K562 (cell line): ENCODE measurements around the gene PRND. TPM values are rescaled to one million over a fixed set of nuclear protein-coding genes. Genes with fewer than 3 reads are reported as not detected.

Source experiments
- ATAC-seq: fragments of 200-7000 bp; cut with Tn5 transposase; 3 replicates; pipeline ENCODE4 v1.9.1; 2020; ENCODE audit warnings: moderate library complexity
- BruUV-seq: library from RNA; stranded (reverse); fragments of 400-500 nt; replicated peaks from 2 replicates; lab custom pipeline; 2021; lab: Mats Ljungman, UMichigan
- CTCF ChIA-PET: fragments of 300-600 bp; formaldehyde crosslinking; extraction: SDS; loops from one replicate; lab custom pipeline; 2021; ENCODE audit warnings: low intra/inter-chr PET ratio; lab: Yijun Ruan, JAX
- POLR2A ChIA-PET: fragments of 300-600, 350-650 bp; sonication (Branson Sonifier 250); formaldehyde crosslinking; extraction: SDS; loops from one replicate; lab custom pipeline; 2021; ENCODE audit warnings: antibody characterized with exemption, inconsistent platforms; lab: Yijun Ruan, JAX
- DNase-seq, 4 experiments: peaks; one replicate each; pipeline versions ENCODE4 v3.0.0 to v3.0.0-alpha.2; 2011 to 2018; ENCODE audit warnings: low spot score in 3 of 4, mixed read lengths in 3 of 4; ENCODE audit errors: extremely low read depth in 1 of 4
- FAIRE-seq: peaks from 2 replicates; lab custom pipeline; 2011; peaks lifted over from hg19 to GRCh38; lab: Jason Lieb, UNC
- H2AFZ ChIP-seq: 2 replicates; pipeline ENCODE4 v1.6.0; 2011; ENCODE audit warnings: low read depth, low read length, control low read depth, inconsistent platforms
- H3K27ac ChIP-seq: fragments of 200-600 bp; 3 replicates; pipeline ENCODE4 v1.8.0; 2011; ENCODE audit warnings: low read depth, mild to moderate bottlenecking, control low read depth, inconsistent platforms, low read length, moderate library complexity, mixed read lengths; ENCODE audit errors: extremely low read depth
- H3K27me3 ChIP-seq, 2 experiments: fragments of 300-600 bp in 1 of 2; 2 replicates in 1 of 2; 3 replicates in 1 of 2; pipeline versions ENCODE4 v1.6.0 to v1.8.0; 2011; ENCODE audit warnings: inconsistent platforms in 2 of 2, low read length in 2 of 2, mild to moderate bottlenecking in 1 of 2, mixed read lengths in 1 of 2, moderate library complexity in 1 of 2; ENCODE audit not compliant: control insufficient read depth in 2 of 2, insufficient read depth in 2 of 2
- H3K36me3 ChIP-seq: fragments of 300-600 bp; 3 replicates; pipeline ENCODE4 v1.8.0; 2011; ENCODE audit warnings: mild to moderate bottlenecking, low read length, inconsistent platforms; ENCODE audit not compliant: control insufficient read depth, insufficient read depth
- H3K4me1 ChIP-seq, 2 experiments: fragments of 200-600 bp in 1 of 2; replicated peaks in 1 of 2; 2 replicates in 1 of 2; 3 replicates in 1 of 2; pipeline versions ENCODE4 v1.5.1 to v1.8.0; 2011; ENCODE audit warnings: inconsistent platforms in 2 of 2, low read length in 2 of 2, mild to moderate bottlenecking in 1 of 2, mixed read lengths in 1 of 2, moderate library complexity in 1 of 2; ENCODE audit not compliant: control insufficient read depth in 2 of 2, insufficient read depth in 2 of 2
- H3K4me2 ChIP-seq: 2 replicates; pipeline ENCODE4 v1.6.1; 2011; ENCODE audit warnings: low read length, control low read depth, inconsistent platforms, mixed read lengths; ENCODE audit not compliant: insufficient read depth
- H3K4me3 ChIP-seq: fragments of 200-600 bp; sonication (generic), shearing (Covaris generic); 2 replicates; pipeline ENCODE4 v1.5.1; 2016; ENCODE audit warnings: control low read depth, inconsistent platforms
- H3K79me2 ChIP-seq: fragments of 200-600 bp; 3 replicates; pipeline ENCODE4 v1.8.0; 2011; ENCODE audit warnings: low read length, inconsistent platforms; ENCODE audit not compliant: control insufficient read depth, insufficient read depth
- H3K9ac ChIP-seq, 2 experiments: 2 replicates each; pipeline versions ENCODE4 v1.6.0 to v1.6.1; 2011; ENCODE audit warnings: low read depth in 2 of 2, low read length in 2 of 2, control low read depth in 1 of 2, inconsistent platforms in 1 of 2, mild to moderate bottlenecking in 1 of 2, mixed read lengths in 1 of 2; ENCODE audit not compliant: insufficient read depth in 1 of 2
- H3K9me1 ChIP-seq: one replicate; pipeline ENCODE4 v1.6.0; 2011; ENCODE audit warnings: inconsistent platforms, mild to moderate bottlenecking, low read length, moderate library complexity; ENCODE audit not compliant: control insufficient read depth, insufficient read depth
- H3K9me3 ChIP-seq: replicated peaks from 2 replicates; pipeline ENCODE4 v1.5.1; 2011; ENCODE audit warnings: low read depth, low read length, inconsistent platforms; ENCODE audit not compliant: control insufficient read depth, insufficient read depth
- H4K20me1 ChIP-seq: replicated peaks from 2 replicates; pipeline ENCODE4 v1.6.1; 2011; ENCODE audit warnings: low read length, inconsistent platforms, mixed read lengths; ENCODE audit not compliant: control insufficient read depth, insufficient read depth
- CREB3L1 ChIP-seq: fragments of 450-650 bp; IDR thresholded peaks from 2 replicates; pipeline ENCODE4 v1.6.1; 2014; ENCODE audit warnings: low read depth, mild to moderate bottlenecking, moderate library complexity, borderline replicate concordance
- FOXM1 ChIP-seq, 2 experiments: fragments of 450-650 bp in 1 of 2; sonication (generic) in 1 of 2; formaldehyde crosslinking in 1 of 2; IDR thresholded peaks; 2 replicates each; pipeline versions ENCODE4 v1.6.1 to v1.9.0; 2017 to 2022; ENCODE audit warnings: low read depth in 2 of 2, mild to moderate bottlenecking in 2 of 2, missing genetic modification reagents in 1 of 2, moderate library complexity in 1 of 2
- HLTF ChIP-seq: fragments of 450-650 bp; IDR thresholded peaks from 2 replicates; pipeline ENCODE4 v1.6.1; 2016
- WGBS: fragments of 100-300 bp; shearing (Covaris generic); methylation state at CpG from one replicate; pipeline ENCODE4 v1.1.6; 2016; ENCODE audit warnings: low coverage, mixed read lengths; ENCODE audit not compliant: insufficient coverage; ENCODE audit errors: missing lambda C conversion rate; 5-methylcytosine and 5-hydroxymethylcytosine counted together
- in situ Hi-C: fragments of 300-500 bp; cut with MboI; formaldehyde crosslinking; loops from 4 replicates; pipeline ENCODE4 v1.15.0; 2018; ENCODE audit warnings: inconsistent platforms, mixed read lengths
- intact Hi-C: fragments of 100-400 bp; cut with micrococcal nuclease; formaldehyde crosslinking; loops from 2 replicates; pipeline ENCODE4 v1.14.2; 2022
- polyA plus RNA-seq, 8 experiments: library from polyadenylated mRNA; depleted of rRNA in 4 of 8; stranded (reverse) in 5 of 8; unstranded in 3 of 8; fragments of >200 nt; fragmentation: Nextera tagmentation in 2 of 8; fragmentation: Illumina TruSeq in 1 of 8; extraction: Ambion mirVana in 2 of 8; extraction: Trizol in 1 of 8; gene quantifications; 2 replicates each; pipeline versions ENCODE4 v1.2.1 to v1.2.3, GENCODE V29; 2011 to 2014; ENCODE audit warnings: inconsistent platforms in 1 of 8, missing spikeins in 1 of 8
- total RNA-seq, 7 experiments: library from RNA; depleted of rRNA in 6 of 7; stranded (reverse); fragments of >200 nt in 6 of 7; fragmentation: Illumina TruSeq in 2 of 7; extraction: Trizol in 2 of 7; gene quantifications; 2 replicates each; pipeline versions ENCODE4 v1.2.1 to v1.2.3, GENCODE V29; 2011 to 2021; ENCODE audit warnings: low replicate concordance in 1 of 7

PRND gene
- total and polyA plus RNA-seq, 9 of the 15 experiments (the other 6 are each of a cell fraction or from before 2014, with no cell fraction given) = not detected

DNA sequence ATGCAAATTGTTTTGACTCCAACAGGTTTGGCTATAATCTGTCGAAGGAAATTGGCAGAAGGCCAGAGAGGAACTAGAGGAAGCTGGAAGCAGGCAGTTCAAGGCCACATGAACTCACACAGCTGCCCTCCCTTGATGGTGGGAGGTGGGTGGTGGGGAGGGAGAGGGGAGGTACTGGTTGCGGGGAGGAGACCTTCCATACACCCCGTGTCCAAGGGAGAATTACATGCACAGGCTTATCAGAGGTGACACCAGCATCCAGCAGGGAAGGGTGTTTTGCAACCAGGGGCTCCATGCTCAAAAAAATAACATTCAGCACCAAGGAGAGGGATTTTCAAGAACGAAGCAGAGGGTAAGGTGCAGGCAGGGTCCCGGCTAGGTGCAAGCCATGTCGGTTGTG is 9.1 kb downstream of the PRND start (continued):
- TF ChIP-seq FOXM1 (IDR thresholded peaks at IDR 0.05; ENCODE audit: low read depth) (no peak), FOXM1 (CRISPR knock-in tag; IDR thresholded peaks at IDR 0.05; ENCODE audit: low read depth) (no peak)

GRCh38 chr20:4736875-4737274 is 15.2 kb downstream of the PRND start:
- POLR2A ChIA-PET = interaction anchor here (0.6 kb wide), 1 partner anchor 28 kb away, joined by 5 read pairs; no protein-coding TSS in a partner anchor
- no peak overlapping the region for H3K4me3 ChIP-seq
- no peaks in the 10 kb centered on the region for H3K4me1 ChIP-seq
- no peak overlapping the region for H3K9ac ChIP-seq
- FAIRE-seq = no peak
- intact Hi-C loops (no loop called here), in situ Hi-C loops (no loop called here)
- H3K27ac ChIP-seq = no peak overlapping the region
- no peaks in the 10 kb centered on the region for H4K20me1 ChIP-seq
- BruUV-seq = no TSS peak
- H3K27me3 ChIP-seq = peaks cover 0 to 14% of the 10 kb centered on the region in 2 experiments; a peak in 1 of 5 replicates
- TF ChIP-seq CREB3L1 (no peak), HLTF (no peak)
- TF ChIP-seq, all 486 proteins: peak for 0
- 0% methylated on average over 3 of the region's 3 CpGs for WGBS
- Histone ChIP-seq H3K4me2 (no peak overlapping the region), H2AFZ (no peak overlapping the region), H3K9me1 (no peaks in the 10 kb centered on the region), H3K9me3 (no peaks in the 10 kb centered on the region), H3K36me3 (no peaks in the 10 kb centered on the region), H3K79me2 (no peaks in the 10 kb centered on the region)
- CTCF ChIA-PET = interaction anchor here (0.7 kb wide), 1 partner anchor 486 kb away, joined by 3 read pairs; no protein-coding TSS in a partner anchor
- ATAC-seq = no peak
- DNase-seq = no peak
